Ovary (tissue), 9 donors: Measurements from ENCODE around the gene CCNO. TPM values are rescaled to one million over a fixed set of nuclear protein-coding genes. Genes with fewer than 3 reads are reported as not detected.

Source experiments
- DNase-seq, 5 donors: peaks; one replicate each; pipeline ENCODE4 v3.0.0-alpha.2; 2019 to 2020
- H3K27ac ChIP-seq, 2 donors: fragments of 200-600 bp; one replicate each; pipeline versions ENCODE4 v1.5.1 to v1.8.0; 2019 to 2022
- H3K27me3 ChIP-seq: fragments of 200-600 bp; one replicate; pipeline ENCODE4 v1.8.0; 2022
- H3K36me3 ChIP-seq: fragments of 200-600 bp; sonication (generic); one replicate; pipeline ENCODE4 v1.5.1; 2019
- H3K4me1 ChIP-seq: one replicate; pipeline ENCODE4 v1.8.1; 2013; ENCODE audit warnings: mild to moderate bottlenecking, moderate library complexity; ENCODE audit not compliant: insufficient read depth
- H3K4me3 ChIP-seq: fragments of 200-600 bp; sonication (generic); one replicate; pipeline ENCODE4 v1.5.1; 2017
- H3K9me3 ChIP-seq, 2 donors: fragments of 200-600 bp in 1 of 2; sonication (generic) in 1 of 2; one replicate each; pipeline versions ENCODE4 v1.5.1 to v1.8.1; 2013 to 2019; ENCODE audit warnings: mild to moderate bottlenecking in 1 of 2, moderate library complexity in 1 of 2
- EP300 ChIP-seq: sonication (generic); formaldehyde crosslinking; IDR thresholded peaks from one replicate; pipeline ENCODE4 v1.6.1; 2017; ENCODE audit warnings: antibody characterized with exemption
- POLR2A ChIP-seq: fragments of 450-650 bp; IDR thresholded peaks from one replicate; pipeline ENCODE4 v1.6.1; 2017; ENCODE audit warnings: antibody characterized with exemption, mild to moderate bottlenecking, moderate library complexity
- WGBS, 3 donors: extraction: QIAGEN DNeasy Blood & Tissue Kit in 1 of 3; methylation state at CpG; one replicate each; pipeline versions ENCODE4 v1.1.5 to v1.1.7; 2013 to 2017; 5-methylcytosine and 5-hydroxymethylcytosine counted together
- intact Hi-C, 4 donors: fragments of 100-400 bp; cut with DNase I; formaldehyde crosslinking; loops; one replicate each; pipeline versions ENCODE4 v1.11.0 to v1.15.1; 2022 to 2023
- polyA plus RNA-seq, 2 donors: library from polyadenylated mRNA; stranded (reverse); fragments of 200-250 nt in 1 of 2; fragments of 350-450 nt in 1 of 2; fragmentation: Illumina TruSeq in 1 of 2; extraction: RNeasy Lipid Tissue Mini Kit (QIAGEN cat#74804) in 1 of 2; gene quantifications; one replicate each; pipeline ENCODE4 v1.2.3, GENCODE V29; 2013 to 2014
- total RNA-seq, 7 donors: library from RNA; depleted of rRNA in 2 of 7; stranded (reverse); fragments of >200 nt in 2 of 7; fragmentation: NEBNext Ultra II Directional in 3 of 7; extraction: Animal tissue kit (Norgen Biotek cat#: 25700) in 3 of 7; gene quantifications; one replicate each; pipeline versions ENCODE4 v1.1.0 to v1.2.4, GENCODE V29; 2016 to 2023
- TF ChIP-seq, protein P1 (sequence below), 3 donors: fragments of 450-650 bp in 2 of 3; fragments of 200-600 bp in 1 of 3; IDR thresholded peaks; one replicate each; pipeline versions ENCODE4 v1.5.1 to v1.8.0; 2016 to 2022; ENCODE audit warnings: antibody characterized with exemption in 3 of 3, mild to moderate bottlenecking in 1 of 3
- donor health status: DM: no; HTN: no; CAD: no; lungs with moderate emphysema.
- donor health status: DM: no; HTN: no; CAD: no.
- donor health status: Bipolar disorder and iron deficiency.
- donor health status: DM: yes; HTN: yes; CAD: no.
- donor health status: DM: no; HTN: no; CAD: no.
- donor health status: DM: yes; HTN: yes; CAD: no.

CCNO gene
- total and polyA plus RNA-seq, 9 donors, result 0.13 to 11.8 (median 1.3) TPM

DNA sequence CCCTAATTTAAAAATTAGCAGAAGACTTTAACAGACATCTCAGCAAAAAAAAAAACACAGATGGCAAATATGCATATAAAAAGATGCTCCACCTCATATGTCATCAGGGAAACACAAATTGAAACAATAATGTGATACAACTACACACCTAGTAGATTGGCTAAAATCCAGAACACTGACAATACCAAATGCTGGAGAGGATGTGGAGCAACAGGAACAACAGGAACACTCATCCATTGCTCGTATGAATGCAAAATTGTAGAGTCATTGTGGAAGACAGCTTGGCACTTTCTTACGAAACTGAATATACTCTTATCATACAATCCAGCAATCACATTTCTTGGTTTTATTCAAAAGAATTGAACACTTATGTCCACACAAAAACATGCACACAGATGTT is 28.4 kb downstream of the CCNO start:
- H3K4me1 ChIP-seq, result no peaks in the 10 kb centered on the region
- H3K9me3 ChIP-seq, result no peaks in the 10 kb centered on the region
- H3K4me3 ChIP-seq, result no peak overlapping the region
- intact Hi-C loops, result no loop called here
- TF ChIP-seq, protein P1, sequence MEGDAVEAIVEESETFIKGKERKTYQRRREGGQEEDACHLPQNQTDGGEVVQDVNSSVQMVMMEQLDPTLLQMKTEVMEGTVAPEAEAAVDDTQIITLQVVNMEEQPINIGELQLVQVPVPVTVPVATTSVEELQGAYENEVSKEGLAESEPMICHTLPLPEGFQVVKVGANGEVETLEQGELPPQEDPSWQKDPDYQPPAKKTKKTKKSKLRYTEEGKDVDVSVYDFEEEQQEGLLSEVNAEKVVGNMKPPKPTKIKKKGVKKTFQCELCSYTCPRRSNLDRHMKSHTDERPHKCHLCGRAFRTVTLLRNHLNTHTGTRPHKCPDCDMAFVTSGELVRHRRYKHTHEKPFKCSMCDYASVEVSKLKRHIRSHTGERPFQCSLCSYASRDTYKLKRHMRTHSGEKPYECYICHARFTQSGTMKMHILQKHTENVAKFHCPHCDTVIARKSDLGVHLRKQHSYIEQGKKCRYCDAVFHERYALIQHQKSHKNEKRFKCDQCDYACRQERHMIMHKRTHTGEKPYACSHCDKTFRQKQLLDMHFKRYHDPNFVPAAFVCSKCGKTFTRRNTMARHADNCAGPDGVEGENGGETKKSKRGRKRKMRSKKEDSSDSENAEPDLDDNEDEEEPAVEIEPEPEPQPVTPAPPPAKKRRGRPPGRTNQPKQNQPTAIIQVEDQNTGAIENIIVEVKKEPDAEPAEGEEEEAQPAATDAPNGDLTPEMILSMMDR (IDR thresholded peaks at IDR 0.05), result no peak
- TF ChIP-seq POLR2A (no peak), EP300 (no peak)
- no peak for DNase-seq
- WGBS, 3 donors, result 66 to 77% (median 66%) methylated on average over 2 of the region's 2 CpGs
- no peak overlapping the region for H3K27ac ChIP-seq
- no peaks in the 10 kb centered on the region for H3K36me3 ChIP-seq
- H3K27me3 ChIP-seq, result no peaks in the 10 kb centered on the region

DNA sequence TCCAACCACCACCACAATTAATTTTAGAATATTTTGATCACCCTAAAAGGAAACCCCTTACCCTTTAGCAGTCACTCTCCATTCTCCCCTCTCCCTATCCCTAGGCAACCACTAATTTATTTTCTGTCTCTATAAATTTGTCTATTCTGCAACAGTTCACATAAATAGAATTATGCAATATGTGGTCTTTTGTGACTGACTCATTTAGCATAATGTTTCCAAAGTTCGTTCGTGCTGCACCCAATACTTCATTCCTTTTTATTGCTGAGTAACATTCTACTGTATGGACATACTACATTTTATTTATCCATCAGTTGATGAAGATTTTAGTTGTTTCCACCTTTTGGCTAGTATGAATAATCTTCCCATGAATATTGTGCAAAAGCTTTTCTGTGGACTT is 42.2 kb downstream of the CCNO start:
- H3K27me3 ChIP-seq, result no peaks in the 10 kb centered on the region
- H3K27ac ChIP-seq, result no peak overlapping the region
- H3K36me3 ChIP-seq, result no peaks in the 10 kb centered on the region
- no peak for DNase-seq
- TF ChIP-seq POLR2A (no peak), EP300 (no peak)
- TF ChIP-seq, protein P1 (IDR thresholded peaks at IDR 0.05), result no peak
- intact Hi-C loops, result no loop called here
- H3K9me3 ChIP-seq, result no peaks in the 10 kb centered on the region
- 83 to 90% (median 85%) methylated on average over 2 of the region's 2 CpGs for WGBS, 3 donors
- H3K4me3 ChIP-seq, result no peak overlapping the region
- no peaks in the 10 kb centered on the region for H3K4me1 ChIP-seq

DNA sequence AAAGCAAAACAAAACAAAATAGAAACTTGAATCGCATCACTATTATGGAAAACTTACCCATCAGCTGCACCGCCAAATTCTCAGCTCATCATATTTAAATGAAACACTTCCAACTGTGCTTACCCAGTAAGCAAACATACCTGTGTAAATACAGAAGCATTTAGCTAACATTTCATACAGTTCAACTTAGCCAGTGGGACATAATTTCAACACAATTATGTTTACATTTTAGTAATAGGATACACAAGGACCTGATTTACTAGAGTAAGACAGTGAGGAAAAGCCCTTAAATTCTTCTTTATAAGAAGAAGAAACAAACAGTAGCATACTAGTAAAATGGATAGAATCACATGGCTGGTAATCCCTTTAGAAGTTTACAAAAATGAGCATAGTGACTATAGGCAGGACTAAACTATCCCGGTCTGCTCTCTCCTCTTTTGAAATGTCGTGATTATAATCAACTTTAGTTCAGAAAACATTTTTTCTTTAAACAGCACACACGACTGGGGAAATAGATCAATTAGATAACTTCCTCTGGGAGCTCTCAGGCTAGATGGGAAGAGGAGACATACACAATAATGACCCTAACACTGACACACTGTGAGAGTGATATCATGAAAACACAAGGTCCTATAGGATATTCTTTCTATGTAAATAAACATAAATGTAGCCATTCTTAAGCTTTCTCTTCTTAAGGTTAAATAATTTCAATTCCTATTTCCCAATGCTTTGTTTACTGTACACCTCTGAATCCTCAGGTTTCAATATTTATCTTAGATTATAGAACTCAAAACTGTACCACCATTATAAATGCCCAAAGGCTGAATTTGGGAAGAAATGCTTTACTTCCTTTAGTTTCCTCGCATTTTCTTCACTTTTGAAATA is 44.5 kb downstream of the CCNO start:
- WGBS, 3 donors, result 63 to 72% (median 66%) methylated on average over 6 of the region's 6 CpGs
- H3K27me3 ChIP-seq, result no peaks in the 10 kb centered on the region

DNA sequence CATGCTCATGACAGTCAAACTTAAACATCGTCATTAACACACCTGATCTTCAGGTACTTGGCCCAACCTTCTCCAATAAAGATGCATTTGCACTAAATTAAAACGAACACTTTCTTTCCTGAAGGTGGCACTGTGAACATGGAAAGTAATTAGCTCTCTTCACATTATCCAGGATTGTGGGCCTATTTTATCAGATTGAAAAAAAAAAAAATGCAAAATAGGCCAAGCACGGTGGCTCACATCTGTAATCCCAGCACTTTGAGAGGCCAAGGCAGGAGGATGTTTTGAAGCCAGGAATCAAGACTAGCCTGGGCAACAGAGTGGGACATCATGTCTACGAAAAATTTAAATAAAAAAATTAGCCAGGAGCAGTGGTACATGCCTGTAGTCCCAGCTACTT is 46.0 kb downstream of the CCNO start:
- DNase-seq, result no peak
- intact Hi-C loops, result no loop called here
- WGBS, 3 donors, result 50 to 53% (median 52%) methylated on average over 4 of the region's 4 CpGs
- H3K9me3 ChIP-seq, result no peaks in the 10 kb centered on the region
- H3K4me1 ChIP-seq, result no peaks in the 10 kb centered on the region
- no peaks in the 10 kb centered on the region for H3K27me3 ChIP-seq
- no peak overlapping the region for H3K27ac ChIP-seq
- TF ChIP-seq POLR2A (no peak), EP300 (no peak)
- TF ChIP-seq, protein P1 (IDR thresholded peaks at IDR 0.05), result no peak
- no peak overlapping the region for H3K4me3 ChIP-seq
- no peaks in the 10 kb centered on the region for H3K36me3 ChIP-seq

More for the DNA sequence above, 44.5 kb downstream of the CCNO start:
- Histone ChIP-seq H3K4me3 (no peak overlapping the region), H3K27ac (no peak overlapping the region), H3K4me1 (no peaks in the 10 kb centered on the region), H3K36me3 (no peaks in the 10 kb centered on the region), H3K9me3 (no peaks in the 10 kb centered on the region)
- intact Hi-C loops, result no loop called here
- DNase-seq, result no peak
- TF ChIP-seq EP300 (no peak), POLR2A (no peak)
- TF ChIP-seq, protein P1 (IDR thresholded peaks at IDR 0.05), result no peak

Other genes starting within 250 kb of the CCNO start
- gene ESM1, start 248.0 kb downstream of the CCNO start, total RNA-seq, result under 1 TPM in 4 of 7 donors, not detected in 3; 0.10 to 0.50 (median 0.19) TPM
- gene ESM1, start 248.0 kb downstream of the CCNO start, polyA plus RNA-seq, result 1 to 10 TPM in 1 of 2 donors, under 1 TPM in 1; 0.47 to 1.5 TPM
- gene GZMK, start 209.4 kb downstream of the CCNO start, total RNA-seq, result 1 to 10 TPM in 1 of 7 donors, under 1 TPM in 4, not detected in 2; 0.23 to 1.1 (median 0.77) TPM
- 1 to 10 TPM in 1 of 2 donors, under 1 TPM in 1; 0.47 to 9.5 TPM for gene GZMK, start 209.4 kb downstream of the CCNO start, polyA plus RNA-seq
- gene GZMA, start 131.0 kb downstream of the CCNO start, total RNA-seq, result 1 to 10 TPM in 2 of 7 donors, under 1 TPM in 4, not detected in 1; 0.51 to 1.8 (median 0.96) TPM
- gene GZMA, start 131.0 kb downstream of the CCNO start, polyA plus RNA-seq, result 10 to 100 TPM in 1 of 2 donors, 1 to 10 TPM in 1; 1.5 to 12.9 TPM
- 10 to 100 TPM; 14.4 to 58.7 (median 29.8) TPM for gene GPX8, start 73.4 kb downstream of the CCNO start, total RNA-seq
- 10 to 100 TPM; 25.5 to 58.8 TPM for gene GPX8, start 73.4 kb downstream of the CCNO start, polyA plus RNA-seq
- gene CDC20B, start 60.4 kb downstream of the CCNO start, total RNA-seq, result 10 to 100 TPM in 1 of 7 donors, under 1 TPM in 4, not detected in 2; 0.12 to 10.7 (median 0.24) TPM
- gene CDC20B, start 60.4 kb downstream of the CCNO start, polyA plus RNA-seq, result not detected
- gene MCIDAS, start 6.3 kb downstream of the CCNO start, total RNA-seq, result 1 to 10 TPM in 1 of 7 donors, under 1 TPM in 1, not detected in 5; 0.10 to 1.5 TPM
- gene MCIDAS, start 6.3 kb downstream of the CCNO start, polyA plus RNA-seq, result not detected
- gene DHX29, start 74.1 kb upstream of the CCNO start, total RNA-seq, result 10 to 100 TPM; 18.4 to 25.2 (median 21.5) TPM
- 10 to 100 TPM; 13.1 to 14.1 TPM for gene DHX29, start 74.1 kb upstream of the CCNO start, polyA plus RNA-seq
- 10 to 100 TPM; 56.8 to 65.3 (median 62.6) TPM for gene MTREX, start 74.4 kb upstream of the CCNO start, total RNA-seq
- 10 to 100 TPM; 24.3 to 39.1 TPM for gene MTREX, start 74.4 kb upstream of the CCNO start, polyA plus RNA-seq